ENCODE measurements around the gene LENEP.

DNA sequence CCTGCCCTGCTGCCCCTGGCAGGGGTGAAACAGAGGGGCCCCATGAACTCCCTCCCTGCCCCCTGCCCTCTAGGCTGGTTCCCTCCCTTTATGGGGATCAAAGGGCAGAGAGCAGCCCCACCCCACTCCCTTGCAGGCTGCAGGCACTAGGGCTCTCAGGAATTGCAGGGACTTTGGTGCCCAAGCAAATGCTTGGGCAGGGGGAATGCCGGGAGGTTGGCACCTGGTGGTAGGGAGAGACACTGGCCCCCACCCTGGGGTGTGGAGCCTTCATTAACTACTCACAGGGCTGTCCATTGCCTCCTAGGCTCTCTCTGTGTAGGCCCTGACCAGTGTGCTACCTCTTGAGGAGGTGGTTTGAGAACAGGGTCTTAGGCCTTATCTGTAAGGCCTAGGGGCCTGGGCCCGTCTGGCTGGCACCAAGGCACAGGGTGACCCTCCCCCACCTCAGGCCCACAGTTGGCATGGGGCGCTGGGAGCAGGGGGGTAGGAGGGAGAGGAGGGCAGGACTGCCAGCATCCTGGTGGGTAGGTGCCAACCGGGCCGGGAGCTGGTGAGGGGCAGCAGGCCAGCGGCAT lies 14.0 kb downstream of the LENEP start:
- TF ChIP-seq, protein P1, sequence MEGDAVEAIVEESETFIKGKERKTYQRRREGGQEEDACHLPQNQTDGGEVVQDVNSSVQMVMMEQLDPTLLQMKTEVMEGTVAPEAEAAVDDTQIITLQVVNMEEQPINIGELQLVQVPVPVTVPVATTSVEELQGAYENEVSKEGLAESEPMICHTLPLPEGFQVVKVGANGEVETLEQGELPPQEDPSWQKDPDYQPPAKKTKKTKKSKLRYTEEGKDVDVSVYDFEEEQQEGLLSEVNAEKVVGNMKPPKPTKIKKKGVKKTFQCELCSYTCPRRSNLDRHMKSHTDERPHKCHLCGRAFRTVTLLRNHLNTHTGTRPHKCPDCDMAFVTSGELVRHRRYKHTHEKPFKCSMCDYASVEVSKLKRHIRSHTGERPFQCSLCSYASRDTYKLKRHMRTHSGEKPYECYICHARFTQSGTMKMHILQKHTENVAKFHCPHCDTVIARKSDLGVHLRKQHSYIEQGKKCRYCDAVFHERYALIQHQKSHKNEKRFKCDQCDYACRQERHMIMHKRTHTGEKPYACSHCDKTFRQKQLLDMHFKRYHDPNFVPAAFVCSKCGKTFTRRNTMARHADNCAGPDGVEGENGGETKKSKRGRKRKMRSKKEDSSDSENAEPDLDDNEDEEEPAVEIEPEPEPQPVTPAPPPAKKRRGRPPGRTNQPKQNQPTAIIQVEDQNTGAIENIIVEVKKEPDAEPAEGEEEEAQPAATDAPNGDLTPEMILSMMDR (IDR thresholded peaks at IDR 0.05; ENCODE audit: insufficient read depth, low read depth, low read length) = no peak
- TF ChIP-seq EZH2 (IDR thresholded peaks at IDR 0.05; ENCODE audit: insufficient read depth, low read length) = no peak
